HepG2 (cell line): Measurements from ENCODE around the gene UBE2U. TPM values are rescaled to one million over a fixed set of nuclear protein-coding genes. Genes with fewer than 3 reads are reported as not detected.

Source experiments
- ATAC-seq: fragments of 200-7000 bp; cut with Tn5 transposase; 3 replicates; pipeline ENCODE4 v1.9.1; 2020; ENCODE audit warnings: mild to moderate bottlenecking, moderate library complexity
- BruUV-seq: library from RNA; stranded (reverse); fragments of 400-500 nt; replicated peaks from 2 replicates; lab custom pipeline; 2021; lab: Mats Ljungman, UMichigan
- CTCF ChIA-PET: fragments of 300-600 bp; formaldehyde crosslinking; extraction: SDS; loops from one replicate; lab custom pipeline; 2021; ENCODE audit warnings: low total read pairs, inconsistent platforms, low intra/inter-chr PET ratio; lab: Yijun Ruan, JAX
- POLR2A ChIA-PET: fragments of 350-600 bp; sonication (Branson Sonifier 250); formaldehyde crosslinking; loops from one replicate; lab custom pipeline; 2020; ENCODE audit warnings: antibody characterized with exemption, inconsistent platforms; lab: Yijun Ruan, JAX
- DNase-seq: peaks from one replicate; pipeline ENCODE4 v3.0.0-alpha.2; 2015; ENCODE audit warnings: low spot score
- FAIRE-seq: peaks from 3 replicates; lab custom pipeline; 2011; peaks lifted over from hg19 to GRCh38; lab: Jason Lieb, UNC
- H2AFZ ChIP-seq: one replicate; pipeline ENCODE4 v1.6.1; 2011; ENCODE audit warnings: low read length, inconsistent platforms
- H3K27ac ChIP-seq: fragments of 300-600 bp; 3 replicates; pipeline ENCODE4 v1.8.0; 2011; ENCODE audit warnings: mixed run types, mild to moderate bottlenecking, mixed read lengths, low read length, inconsistent platforms; ENCODE audit not compliant: insufficient read depth; ENCODE audit errors: extremely low read length
- H3K27me3 ChIP-seq, 2 experiments: fragments of 200-600 bp in 1 of 2; 2 replicates in 1 of 2; 3 replicates in 1 of 2; pipeline versions ENCODE4 v1.6.0 to v1.8.0; 2011; ENCODE audit warnings: low read length in 2 of 2, mild to moderate bottlenecking in 2 of 2, moderate library complexity in 2 of 2, inconsistent platforms in 1 of 2; ENCODE audit not compliant: insufficient read depth in 2 of 2, control insufficient read depth in 1 of 2
- H3K36me3 ChIP-seq, 2 experiments: fragments of 200-600 bp in 1 of 2; replicated peaks in 1 of 2; 2 replicates in 1 of 2; 3 replicates in 1 of 2; pipeline versions ENCODE4 v1.5.1 to v1.8.0; 2011; ENCODE audit warnings: low read length in 2 of 2, inconsistent platforms in 1 of 2; ENCODE audit not compliant: insufficient read depth in 2 of 2, control insufficient read depth in 1 of 2
- H3K4me1 ChIP-seq: 2 replicates; pipeline ENCODE4 v1.5.1; 2012; ENCODE audit warnings: low read length, inconsistent platforms; ENCODE audit not compliant: insufficient read depth
- H3K4me2 ChIP-seq: 2 replicates; pipeline ENCODE4 v1.6.0; 2011; ENCODE audit warnings: low read depth, low read length, inconsistent platforms
- H3K4me3 ChIP-seq, 3 experiments: fragments of 200-600 bp in 1 of 3; sonication (generic), shearing (Covaris generic) in 1 of 3; replicated peaks in 1 of 3; 2 replicates each; pipeline ENCODE4 v1.5.1; 2011 to 2016; ENCODE audit warnings: low read length in 3 of 3, inconsistent platforms in 2 of 3, low read depth in 2 of 3, mild to moderate bottlenecking in 2 of 3, control low read depth in 1 of 3, mixed read lengths in 1 of 3; ENCODE audit not compliant: insufficient read depth in 1 of 3
- H3K79me2 ChIP-seq: one replicate; pipeline ENCODE4 v1.6.1; 2011; ENCODE audit warnings: low read length, inconsistent platforms; ENCODE audit not compliant: insufficient read depth
- H3K9ac ChIP-seq: 2 replicates; pipeline ENCODE4 v1.6.0; 2011; ENCODE audit warnings: mild to moderate bottlenecking, low read depth, low read length, inconsistent platforms; ENCODE audit not compliant: insufficient read depth
- H3K9me3 ChIP-seq: 2 replicates; pipeline ENCODE4 v1.5.1; 2012; ENCODE audit warnings: mild to moderate bottlenecking, low read length
- H4K20me1 ChIP-seq: 2 replicates; pipeline ENCODE4 v1.6.0; 2011; ENCODE audit warnings: inconsistent platforms, mild to moderate bottlenecking, low read length, moderate library complexity; ENCODE audit not compliant: insufficient read depth
- CBX1 ChIP-seq: IDR thresholded peaks from one replicate; pipeline ENCODE4 v1.6.1; 2016; ENCODE audit warnings: antibody characterized with exemption, low read depth
- GATAD2A ChIP-seq: IDR thresholded peaks from 2 replicates; pipeline ENCODE4 v1.6.1; 2016
- GRHL1 ChIP-seq: sonication (generic); formaldehyde crosslinking; conservative IDR thresholded peaks from 2 replicates; pipeline ENCODE4 v1.8.0; 2022; ENCODE audit warnings: missing genetic modification reagents
- HCFC1 ChIP-seq: fragments of 150-350 bp; IDR thresholded peaks from 2 replicates; pipeline ENCODE4 v1.6.1; 2014; ENCODE audit warnings: low read depth, low read length
- PRDM15 ChIP-seq: sonication (generic); formaldehyde crosslinking; IDR thresholded peaks from 2 replicates; pipeline ENCODE4 v1.4.0; 2020; ENCODE audit warnings: missing genetic modification reagents
- ZHX2 ChIP-seq, 2 experiments: sonication (generic) in 1 of 2; formaldehyde crosslinking in 1 of 2; IDR thresholded peaks; 2 replicates each; pipeline versions ENCODE4 v1.6.1 to v1.9.0; 2014 to 2022; ENCODE audit warnings: antibody characterized with exemption in 1 of 2, borderline replicate concordance in 1 of 2, inconsistent platforms in 1 of 2, low read depth in 1 of 2, missing genetic modification reagents in 1 of 2
- ZNF547 ChIP-seq: sonication (generic); formaldehyde crosslinking; IDR thresholded peaks from 2 replicates; pipeline ENCODE4 v1.5.1; 2020; ENCODE audit warnings: mild to moderate bottlenecking, missing genetic modification reagents
- ZNF563 ChIP-seq: sonication (generic); formaldehyde crosslinking; IDR thresholded peaks from 2 replicates; pipeline ENCODE4 v1.8.0; 2022; ENCODE audit warnings: mild to moderate bottlenecking, moderate library complexity, missing genetic modification reagents
- WGBS: methylation state at CpG from one replicate; pipeline ENCODE4 v1.1.6; 2017; ENCODE audit warnings: low lambda C conversion rate; 5-methylcytosine and 5-hydroxymethylcytosine counted together
- in situ Hi-C: cut with HindIII; loops from 2 replicates; pipeline ENCODE4 v1.10.0; 2017; ENCODE audit warnings: low pct_unique_long_range_greater_than_20kb; ENCODE audit not compliant: extremely low pct_ligation_motif_present
- intact Hi-C: fragments of 100-400 bp; cut with micrococcal nuclease; formaldehyde crosslinking; loops from one replicate; pipeline ENCODE4 v1.10.0; 2022; ENCODE audit not compliant: unreplicated experiment
- polyA plus RNA-seq, 8 experiments: library from polyadenylated mRNA; depleted of rRNA in 3 of 8; stranded (reverse) in 7 of 8; unstranded in 1 of 8; fragments of >200 nt; fragmentation: Illumina TruSeq in 4 of 8; extraction: Trizol in 4 of 8; gene quantifications; 2 replicates each; pipeline versions ENCODE4 v1.2.1 to v1.2.3, GENCODE V29; 2011 to 2016; ENCODE audit warnings: low read depth in 4 of 8, missing spikeins in 1 of 8, mixed read lengths in 1 of 8; ENCODE audit not compliant: insufficient read depth in 1 of 8
- total RNA-seq, 5 experiments: library from RNA; depleted of rRNA; stranded (reverse); fragments of >200 nt; fragmentation: Illumina TruSeq; extraction: Trizol; gene quantifications; 2 replicates each; pipeline ENCODE4 v1.2.3, GENCODE V29; 2016; ENCODE audit warnings: low read depth in 1 of 5

Gene UBE2U
- total and polyA plus RNA-seq, 2 of the 13 experiments (the other 11 are each of a cell fraction or from before 2014, with no cell fraction given): not detected

- TF ChIP-seq PRDM15 (CRISPR knock-in tag) (no peak), ZNF563 (CRISPR knock-in tag) (no peak), CBX1 (no peak)
These were observed 7.2 kb upstream of the UBE2U start (continued) for GRCh38 chr1:64196074-64196870.

GRCh38 chr1:64197076-64197475 is 6.3 kb upstream of the UBE2U start:
- no peak overlapping the region for H2AFZ ChIP-seq
- DNase-seq (no peak), FAIRE-seq (no peak), ATAC-seq (no peak)
- BruUV-seq: no TSS peak
- no peak overlapping the region for H3K27ac ChIP-seq
- no peak overlapping the region for H3K4me3 ChIP-seq
- H3K4me1 ChIP-seq: no peaks in the 10 kb centered on the region
- no peak overlapping the region for H3K9ac ChIP-seq
- no peak overlapping the region for H3K4me2 ChIP-seq
- no peaks in the 10 kb centered on the region for H3K79me2 ChIP-seq
- no peaks in the 10 kb centered on the region for H3K36me3 ChIP-seq
- ChIA-PET POLR2A (no interaction called here), CTCF (no interaction called here)
- H3K9me3 ChIP-seq: no peaks in the 10 kb centered on the region
- H4K20me1 ChIP-seq: no peaks in the 10 kb centered on the region
- in situ Hi-C loops: no loop called here
- TF ChIP-seq ZNF547 (no peak), GRHL1 (no peak), GATAD2A (CRISPR knock-in tag) (no peak), HCFC1 (no peak), ZHX2 (IDR thresholded peaks at IDR 0.05; ENCODE audit: low read depth) (no peak), ZHX2 (CRISPR knock-in tag; IDR thresholded peaks at IDR 0.05; ENCODE audit: borderline replicate concordance) (no peak)
- TF ChIP-seq, all 625 proteins: peak for 0
- 27% methylated on average over 3 of the region's 3 CpGs for WGBS
- intact Hi-C loops: no loop called here
- peaks cover 0 to 5% of the 10 kb centered on the region in 2 experiments; a peak in 1 of 5 replicates for H3K27me3 ChIP-seq
